GM19467 (cell line): Measurements from ENCODE around the gene PEX10.
"Not testable (repeated sequence)": the region's sequence is repeated elsewhere in the genome, so short reads cannot be mapped to it uniquely, and the experiment has no call there.

Source experiments
- ATAC-seq: cut with Tn5 transposase; IDR thresholded peaks from one replicate; pipeline ENCODE4 v1.9.1; 2021; ENCODE audit warnings: mild to moderate bottlenecking, moderate library complexity; ENCODE audit not compliant: unreplicated experiment

Gene PEX10

GRCh38 chr1:2443277-2444137, 31.1 kb upstream of the PEX10 start:
- ATAC-seq, result no peak

- no peak for ATAC-seq
These were observed 30.3 kb upstream of the PEX10 start for GRCh38 chr1:2442661-2443060.

- no peak for ATAC-seq
These were observed 29.4 kb upstream of the PEX10 start for GRCh38 chr1:2441746-2442145.

- ATAC-seq, result not testable (repeated sequence)
These were observed 28.0 kb upstream of the PEX10 start for GRCh38 chr1:2440346-2440745.

GRCh38 chr1:2439369-2439768, 27.0 kb upstream of the PEX10 start:
- no peak for ATAC-seq

GRCh38 chr1:2438641-2439040, 26.3 kb upstream of the PEX10 start:
- ATAC-seq, result no peak

- ATAC-seq, result no peak
These were observed 25.7 kb upstream of the PEX10 start for GRCh38 chr1:2438038-2438437.

GRCh38 chr1:2437617-2438016, 25.3 kb upstream of the PEX10 start:
- no peak for ATAC-seq

GRCh38 chr1:2436876-2437275, 24.5 kb upstream of the PEX10 start:
- ATAC-seq, result no peak

- no peak for ATAC-seq
These were observed 23.5 kb upstream of the PEX10 start for GRCh38 chr1:2435746-2436355.

- no peak for ATAC-seq
These were observed 22.7 kb upstream of the PEX10 start for GRCh38 chr1:2435091-2435490.

- ATAC-seq, result no peak
These were observed 21.7 kb upstream of the PEX10 start for GRCh38 chr1:2433936-2434655.

GRCh38 chr1:2433196-2433595, 20.8 kb upstream of the PEX10 start:
- no peak for ATAC-seq

GRCh38 chr1:2432441-2432844, 20.1 kb upstream of the PEX10 start:
- ATAC-seq, result no peak

GRCh38 chr1:2431518-2431917, 19.2 kb upstream of the PEX10 start:
- no peak for ATAC-seq

- no peak for ATAC-seq
These were observed 18.7 kb upstream of the PEX10 start for GRCh38 chr1:2431103-2431502.

GRCh38 chr1:2430592-2430973, 18.2 kb upstream of the PEX10 start:
- ATAC-seq, result no peak

- ATAC-seq, result no peak
These were observed 17.6 kb upstream of the PEX10 start for GRCh38 chr1:2429780-2430591.

GRCh38 chr1:2428490-2428889, 16.1 kb upstream of the PEX10 start:
- ATAC-seq, result no peak

- ATAC-seq, result no peak
These were observed 15.6 kb upstream of the PEX10 start for GRCh38 chr1:2427976-2428375.

GRCh38 chr1:2427051-2427450, 14.7 kb upstream of the PEX10 start:
- no peak for ATAC-seq
